ENCODE measurements around the gene LYRM2.

DNA sequence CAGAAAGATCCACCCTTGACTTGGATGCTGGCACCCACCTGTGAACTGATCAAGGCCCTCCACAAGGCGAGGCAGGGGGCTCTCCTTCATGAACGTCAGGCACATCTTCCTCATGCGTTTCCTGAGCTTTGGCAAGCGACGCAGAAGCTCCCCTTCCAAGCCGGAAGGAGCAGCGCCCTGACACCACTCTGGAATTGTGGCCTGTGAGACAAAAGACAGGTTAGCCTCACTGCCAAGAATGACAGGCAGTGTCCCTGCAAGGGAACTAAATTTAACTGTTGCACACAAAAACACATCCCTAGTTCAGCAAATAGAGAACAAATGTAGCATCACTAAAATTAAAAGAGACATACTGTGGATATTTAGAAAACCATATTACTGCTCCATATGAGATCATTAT is 42.0 kb upstream of the LYRM2 start:
- TF ChIP-seq, protein P1, sequence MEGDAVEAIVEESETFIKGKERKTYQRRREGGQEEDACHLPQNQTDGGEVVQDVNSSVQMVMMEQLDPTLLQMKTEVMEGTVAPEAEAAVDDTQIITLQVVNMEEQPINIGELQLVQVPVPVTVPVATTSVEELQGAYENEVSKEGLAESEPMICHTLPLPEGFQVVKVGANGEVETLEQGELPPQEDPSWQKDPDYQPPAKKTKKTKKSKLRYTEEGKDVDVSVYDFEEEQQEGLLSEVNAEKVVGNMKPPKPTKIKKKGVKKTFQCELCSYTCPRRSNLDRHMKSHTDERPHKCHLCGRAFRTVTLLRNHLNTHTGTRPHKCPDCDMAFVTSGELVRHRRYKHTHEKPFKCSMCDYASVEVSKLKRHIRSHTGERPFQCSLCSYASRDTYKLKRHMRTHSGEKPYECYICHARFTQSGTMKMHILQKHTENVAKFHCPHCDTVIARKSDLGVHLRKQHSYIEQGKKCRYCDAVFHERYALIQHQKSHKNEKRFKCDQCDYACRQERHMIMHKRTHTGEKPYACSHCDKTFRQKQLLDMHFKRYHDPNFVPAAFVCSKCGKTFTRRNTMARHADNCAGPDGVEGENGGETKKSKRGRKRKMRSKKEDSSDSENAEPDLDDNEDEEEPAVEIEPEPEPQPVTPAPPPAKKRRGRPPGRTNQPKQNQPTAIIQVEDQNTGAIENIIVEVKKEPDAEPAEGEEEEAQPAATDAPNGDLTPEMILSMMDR (IDR thresholded peaks at IDR 0.05) = no peak
- TF ChIP-seq POLR2A (IDR thresholded peaks at IDR 0.05) (no peak), POLR2AphosphoS5 (IDR thresholded peaks at IDR 0.05) (no peak)
